Brain pericyte (primary cell): ENCODE results near the gene ABI1.

ENCODE experiments used
- DNase-seq: peaks from one replicate; pipeline ENCODE4 v3.0.0-alpha.2; 2012; ENCODE audit warnings: low read depth, low spot score

ABI1 gene

GRCh38 chr10:26717476-26717875 lies 143.3 kb downstream of the ABI1 start:
- DNase-seq, result no peak

GRCh38 chr10:26715137-26715487 lies 145.6 kb downstream of the ABI1 start:
- DNase-seq, result no peak

GRCh38 chr10:26714415-26715136 lies 146.2 kb downstream of the ABI1 start:
- DNase-seq, result no peak

GRCh38 chr10:26711324-26711723 lies 149.4 kb downstream of the ABI1 start:
- no peak for DNase-seq

GRCh38 chr10:26706936-26707335 lies 153.8 kb downstream of the ABI1 start:
- DNase-seq, result no peak

GRCh38 chr10:26706206-26706605 lies 154.6 kb downstream of the ABI1 start:
- no peak for DNase-seq

- no peak for DNase-seq
Observed at GRCh38 chr10:26703974-26704373, 156.8 kb downstream of the ABI1 start.

- no peak for DNase-seq
Observed at GRCh38 chr10:26703096-26703495, 157.7 kb downstream of the ABI1 start.

- no peak for DNase-seq
Observed at GRCh38 chr10:26700884-26701630, 159.7 kb downstream of the ABI1 start.

GRCh38 chr10:26699631-26700030 lies 161.1 kb downstream of the ABI1 start:
- no peak for DNase-seq

GRCh38 chr10:26698909-26699308 lies 161.8 kb downstream of the ABI1 start:
- DNase-seq, result no peak

GRCh38 chr10:26697922-26698608 lies 162.7 kb downstream of the ABI1 start:
- DNase-seq, result no peak

- DNase-seq, result no peak
Observed at GRCh38 chr10:26697163-26697921, 163.4 kb downstream of the ABI1 start, which contains the start of gene PDSS1. TSS of gene PDSS1 (plus strand) at chr10:26697701. CDS start at chr10:26697712, 11 bp downstream.

- DNase-seq, result no peak
Observed at GRCh38 chr10:26696786-26697162, 164.0 kb downstream of the ABI1 start.
